GM12878 (cell line): ENCODE results near the gene MST1. TPM values are rescaled to one million over a fixed set of nuclear protein-coding genes. Genes with fewer than 3 reads are reported as not detected.

Experiments
- ATAC-seq: fragments of 200-7000 bp; cut with Tn5 transposase; 3 replicates; pipeline ENCODE4 v1.9.1; 2020; ENCODE audit warnings: mild to moderate bottlenecking, moderate library complexity
- BruUV-seq: library from RNA; stranded (reverse); fragments of 400-500 nt; replicated peaks from 2 replicates; lab custom pipeline; 2021; lab: Mats Ljungman, UMichigan
- CTCF ChIA-PET: fragments of 300-600 bp; sonication (Branson Sonifier 250); formaldehyde crosslinking; extraction: SDS; loops from one replicate; lab custom pipeline; 2021; ENCODE audit warnings: inconsistent platforms; lab: Yijun Ruan, JAX
- POLR2A ChIA-PET: fragments of 350-600 bp; formaldehyde crosslinking; extraction: SDS; loops from one replicate; lab custom pipeline; 2021; ENCODE audit warnings: inconsistent platforms; lab: Charles Lee
- RAD21 ChIA-PET: fragments of 300-600 bp; sonication (Branson Sonifier 250); formaldehyde crosslinking; loops from one replicate; lab custom pipeline; 2023; ENCODE audit warnings: antibody characterized with exemption; ENCODE audit not compliant: unreplicated experiment; lab: Charles Lee
- SMC1A ChIA-PET: fragments of 300-600 bp; sonication (Branson Sonifier 250); formaldehyde crosslinking; loops from one replicate; lab custom pipeline; 2023; ENCODE audit not compliant: unreplicated experiment, uncharacterized antibody; lab: Charles Lee
- DNase-seq: peaks from one replicate; pipeline ENCODE4 v3.0.0-alpha.2; 2011; ENCODE audit warnings: low read depth, low spot score
- FAIRE-seq: peaks from 3 replicates; lab custom pipeline; 2011; peaks lifted over from hg19 to GRCh38; lab: Jason Lieb, UNC
- H2AFZ ChIP-seq: 2 replicates; pipeline ENCODE4 v1.6.0; 2011; ENCODE audit warnings: low read depth, low read length, control low read depth; ENCODE audit not compliant: control insufficient read depth
- H3K27ac ChIP-seq: 2 replicates; pipeline ENCODE4 v1.5.1; 2011; ENCODE audit warnings: control low read depth; ENCODE audit not compliant: control insufficient read depth, insufficient read depth
- H3K27me3 ChIP-seq, 2 experiments: replicated peaks in 1 of 2; 2 replicates each; pipeline versions ENCODE4 v1.6.0 to v1.6.1; 2011; ENCODE audit warnings: low read length in 1 of 2; ENCODE audit not compliant: control insufficient read depth in 2 of 2, insufficient read depth in 2 of 2
- H3K36me3 ChIP-seq, 2 experiments: 2 replicates each; pipeline ENCODE4 v1.5.1; 2011; ENCODE audit warnings: low read length in 1 of 2; ENCODE audit not compliant: control insufficient read depth in 2 of 2, insufficient read depth in 2 of 2
- H3K4me1 ChIP-seq: 2 replicates; pipeline ENCODE4 v1.6.1; 2011; ENCODE audit warnings: mild to moderate bottlenecking, low read length, moderate library complexity, mixed read lengths; ENCODE audit not compliant: control insufficient read depth, insufficient read depth
- H3K4me2 ChIP-seq: 2 replicates; pipeline ENCODE4 v1.6.0; 2011; ENCODE audit warnings: control low read depth; ENCODE audit not compliant: control insufficient read depth, insufficient read depth
- H3K4me3 ChIP-seq: fragments of 200-600 bp; sonication (generic); 2 replicates; pipeline ENCODE4 v1.5.1; 2016
- H3K79me2 ChIP-seq: 2 replicates; pipeline ENCODE4 v1.6.0; 2011; ENCODE audit warnings: low read length; ENCODE audit not compliant: control insufficient read depth, insufficient read depth
- H3K9ac ChIP-seq: 2 replicates; pipeline ENCODE4 v1.8.0; 2011; ENCODE audit warnings: low read length, control low read depth, mixed read lengths; ENCODE audit not compliant: control insufficient read depth, insufficient read depth
- H3K9me3 ChIP-seq: replicated peaks from 3 replicates; pipeline ENCODE4 v1.5.1; 2011; ENCODE audit warnings: mild to moderate bottlenecking, low read length; ENCODE audit not compliant: control insufficient read depth, insufficient read depth
- H4K20me1 ChIP-seq: 2 replicates; pipeline ENCODE4 v1.6.0; 2011; ENCODE audit not compliant: control insufficient read depth, insufficient read depth
- CHD1 ChIP-seq: IDR thresholded peaks from 2 replicates; pipeline ENCODE4 v1.6.1; 2012; ENCODE audit warnings: low read depth, low read length, improper control_type of control experiment
- JUNB ChIP-seq: IDR thresholded peaks from 2 replicates; pipeline ENCODE4 v1.6.1; 2016; ENCODE audit warnings: antibody characterized with exemption, mild to moderate bottlenecking
- NR2F1 ChIP-seq: fragments of 450-650 bp; conservative IDR thresholded peaks from 2 replicates; pipeline ENCODE4 v1.6.1; 2017; ENCODE audit warnings: mild to moderate bottlenecking
- PML ChIP-seq: IDR thresholded peaks from 2 replicates; pipeline ENCODE4 v1.6.1; 2012; ENCODE audit warnings: low read length, inconsistent platforms
- RAD21 ChIP-seq: IDR thresholded peaks from 2 replicates; pipeline ENCODE4 v1.6.1; 2011; ENCODE audit warnings: mild to moderate bottlenecking, low read depth, low read length, moderate library complexity; ENCODE audit not compliant: insufficient read depth
- TCF3 ChIP-seq: IDR thresholded peaks from 2 replicates; pipeline ENCODE4 v1.6.1; 2012; ENCODE audit warnings: low read depth, mild to moderate bottlenecking, low read length, borderline replicate concordance; ENCODE audit not compliant: insufficient read depth
- TCF7 ChIP-seq: IDR thresholded peaks from 2 replicates; pipeline ENCODE4 v1.6.1; 2014; ENCODE audit warnings: antibody characterized with exemption, borderline replicate concordance
- ZNF207 ChIP-seq: fragments of 450-650 bp; IDR thresholded peaks from 2 replicates; pipeline ENCODE4 v1.6.1; 2014; ENCODE audit warnings: antibody characterized with exemption, mild to moderate bottlenecking, borderline replicate concordance
- ZNF217 ChIP-seq: fragments of 450-650 bp; IDR thresholded peaks from 2 replicates; pipeline ENCODE4 v1.6.1; 2017; ENCODE audit warnings: antibody characterized with exemption, mild to moderate bottlenecking
- ZNF274 ChIP-seq: IDR thresholded peaks from one replicate; pipeline ENCODE4 v1.8.0; 2011; ENCODE audit not compliant: insufficient read length, insufficient read depth
- WGBS: methylation state at CpG from one replicate; pipeline ENCODE4 v1.1.6; 2016; ENCODE audit warnings: low lambda C conversion rate; ENCODE audit not compliant: insufficient replicate concordance, insufficient coverage; ENCODE audit errors: missing lambda C conversion rate; 5-methylcytosine and 5-hydroxymethylcytosine counted together
- in situ Hi-C: fragments of 300-500 bp; cut with MboI; formaldehyde crosslinking; loops from 9 replicates; pipeline ENCODE4 v1.14.3; 2018; ENCODE audit warnings: mixed read lengths
- intact Hi-C: fragments of 100-400 bp; cut with micrococcal nuclease; formaldehyde crosslinking; loops from one replicate; pipeline ENCODE4 v1.14.2; 2022; ENCODE audit not compliant: unreplicated experiment
- polyA plus RNA-seq, 11 experiments: library from polyadenylated mRNA; depleted of rRNA in 4 of 11; unstranded in 6 of 11; stranded (reverse) in 5 of 11; fragments of >200 nt; fragmentation: Nextera tagmentation in 4 of 11; fragmentation: Illumina TruSeq in 1 of 11; extraction: Ambion mirVana in 4 of 11; extraction: Trizol in 1 of 11; gene quantifications; 1 replicate in 1 of 11; 2 replicates in 10 of 11; pipeline versions ENCODE4 v1.2.1 to v1.2.3, GENCODE V29; 2011 to 2016; ENCODE audit warnings: inconsistent platforms in 2 of 11, missing spikeins in 2 of 11, low read depth in 1 of 11
- total RNA-seq, 4 experiments: library from RNA; depleted of rRNA in 3 of 4; stranded (reverse); fragments of >200 nt in 3 of 4; fragmentation: Illumina TruSeq in 1 of 4; extraction: Trizol in 1 of 4; gene quantifications; 2 replicates each; pipeline versions ENCODE4 v1.2.1 to v1.2.3, GENCODE V29; 2013 to 2021

The MST1 gene
- total and polyA plus RNA-seq, 10 of the 15 experiments (the other 5 are each of a cell fraction or from before 2014, with no cell fraction given), result 1.2 to 25.5 (median 4.1) TPM

DNA sequence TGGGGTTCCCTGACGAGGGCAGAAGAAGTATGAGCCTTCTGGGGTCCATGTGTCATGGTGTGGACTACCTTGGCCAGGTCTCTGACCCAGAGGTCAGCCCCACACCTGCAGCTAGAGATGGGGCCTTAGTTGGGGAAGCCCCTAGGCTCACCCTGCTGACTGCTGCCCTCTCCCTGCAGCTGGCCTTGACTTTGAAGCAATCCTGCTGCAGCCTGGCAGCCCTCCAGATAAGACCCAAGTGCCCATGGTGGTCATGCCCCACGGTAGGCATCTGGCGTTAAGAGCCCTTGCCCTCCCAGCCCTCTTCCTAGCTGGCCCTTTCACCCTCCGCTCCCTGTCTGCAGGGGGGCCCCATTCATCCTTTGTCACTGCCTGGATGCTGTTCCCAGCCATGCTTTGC, 7.7 kb downstream of the MST1 start (continued):
- no peak for TF ChIP-seq ZNF274

DNA sequence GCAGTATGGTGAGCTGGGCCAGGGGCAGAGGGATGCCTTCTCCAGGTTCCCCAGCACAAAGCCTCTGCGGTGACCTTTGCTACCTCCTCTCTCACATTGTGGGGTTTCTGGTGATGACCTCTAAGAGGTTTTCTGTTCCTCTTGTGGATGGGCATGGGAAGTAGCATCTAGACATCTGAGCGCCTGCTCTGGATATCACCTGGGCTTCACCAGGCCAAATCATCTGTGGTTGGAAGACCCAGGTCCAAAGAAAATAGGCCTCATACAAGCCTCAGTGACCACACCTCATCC, 8.1 kb downstream of the MST1 start:
- Histone ChIP-seq H3K9me3 (no peaks in the 10 kb centered on the region), H3K27me3 (no peaks in the 10 kb centered on the region), H3K27ac (no peak overlapping the region), H2AFZ (no peak overlapping the region), H3K4me3 (no peak overlapping the region), H3K36me3 (peaks cover 18 to 36% of the 10 kb centered on the region in 2 experiments)
- no peak for ATAC-seq
- no peak for DNase-seq
- in situ Hi-C loops, result no loop called here
- no peak for FAIRE-seq
- no TSS peak for BruUV-seq
- intact Hi-C loops, result no loop called here
- RAD21 ChIA-PET, result no interaction called here
- POLR2A ChIA-PET, result interaction anchor here (0.6 kb wide), 1 partner anchor 12 kb away, joined by 5 read pairs; no protein-coding TSS in a partner anchor
- SMC1A ChIA-PET, result no interaction called here
- no peak for TF ChIP-seq JUNB
- TF ChIP-seq ZNF207, result no peak
- no peak for TF ChIP-seq CHD1
- no peak for TF ChIP-seq PML
- TF ChIP-seq ZNF217, result no peak
- TF ChIP-seq RAD21, result no peak
- TF ChIP-seq TCF3, result no peak
- TF ChIP-seq NR2F1, result no peak
- TF ChIP-seq TCF7, result no peak
- TF ChIP-seq, all 136 proteins: peak for 0
- no peaks in the 10 kb centered on the region; the same call in 1 of the 2 replicates for H3K4me1 ChIP-seq
- H3K4me2 ChIP-seq, result no peak overlapping the region
- no peaks in the 10 kb centered on the region; the same call in 1 of the 2 replicates for H3K79me2 ChIP-seq
- H4K20me1 ChIP-seq, result no peaks in the 10 kb centered on the region
- CTCF ChIA-PET, result no interaction called here
- H3K9ac ChIP-seq, result no peak overlapping the region
- 69% methylated on average over 2 of the region's 2 CpGs for WGBS
